Cardiac muscle cell (in vitro differentiated cells and primary cell): ENCODE results near the gene CPM. TPM values are rescaled to one million over a fixed set of nuclear protein-coding genes. Genes with fewer than 3 reads are reported as not detected.

Source experiments
- DNase-seq, 2 donors: peaks; one replicate each; pipeline versions ENCODE4 v3.0.0 to v3.0.0-alpha.2; 2010 to 2017; ENCODE audit warnings: low read depth in 1 of 2, low spot score in 1 of 2
- H3K27ac ChIP-seq: fragments of 200-600 bp; sonication (generic); 2 replicates; pipeline ENCODE4 v1.5.1; 2016
- H3K27me3 ChIP-seq: fragments of 200-600 bp; sonication (generic); 2 replicates; pipeline ENCODE4 v1.6.0; 2016; ENCODE audit warnings: control low read depth
- H3K36me3 ChIP-seq: fragments of 200-600 bp; sonication (generic); 2 replicates; pipeline ENCODE4 v1.5.1; 2016; ENCODE audit warnings: control low read depth
- H3K4me1 ChIP-seq: fragments of 200-600 bp; sonication (generic); 2 replicates; pipeline ENCODE4 v1.8.1; 2017; ENCODE audit warnings: low read depth, mild to moderate bottlenecking, mixed run types
- H3K4me3 ChIP-seq: fragments of 200-600 bp; sonication (generic); 2 replicates; pipeline ENCODE4 v1.5.1; 2016; ENCODE audit warnings: mild to moderate bottlenecking
- H3K9me3 ChIP-seq: fragments of 200-600 bp; sonication (generic); 2 replicates; pipeline ENCODE4 v1.5.1; 2017; ENCODE audit warnings: low read depth, mild to moderate bottlenecking, control low read depth
- CTCF ChIP-seq: IDR thresholded peaks from 2 replicates; pipeline ENCODE4 v1.5.1; 2012; ENCODE audit warnings: low read depth, mild to moderate bottlenecking, low read length
- polyA plus RNA-seq: library from polyadenylated mRNA; unstranded; fragments of >200 nt; fragmentation: Nextera tagmentation; extraction: Ambion mirVana; gene quantifications from 2 replicates; pipeline ENCODE4 v1.2.1, GENCODE V29; 2016
- total RNA-seq: library from RNA; depleted of rRNA; stranded (reverse); fragments of >200 nt; gene quantifications from 2 replicates; pipeline ENCODE4 v1.2.3, GENCODE V29; 2016

The CPM gene
- total and polyA plus RNA-seq, 2 experiments from 2014 or later = 1.5 to 2.0 TPM

- Histone ChIP-seq H3K4me3 (no peak overlapping the region), H3K9me3 (no peaks in the 10 kb centered on the region), H3K27ac (no peak overlapping the region), H3K4me1 (peaks cover 10% of the 10 kb centered on the region), H3K36me3 (no peaks in the 10 kb centered on the region), H3K27me3 (no peaks in the 10 kb centered on the region)
- TF ChIP-seq CTCF = no peak
- no peak for DNase-seq
Measured at GRCh38 chr12:68885381-68885780, 47.6 kb downstream of the CPM start.

GRCh38 chr12:68884251-68884650, 48.7 kb downstream of the CPM start:
- Histone ChIP-seq H3K4me1 (peaks cover 10% of the 10 kb centered on the region), H3K4me3 (no peak overlapping the region), H3K27ac (no peak overlapping the region), H3K27me3 (no peaks in the 10 kb centered on the region), H3K36me3 (no peaks in the 10 kb centered on the region), H3K9me3 (no peaks in the 10 kb centered on the region)
- no peak for DNase-seq
- no peak for TF ChIP-seq CTCF

GRCh38 chr12:68883151-68883550, 49.8 kb downstream of the CPM start:
- DNase-seq = no peak
- H3K4me1 ChIP-seq = peaks cover 2% of the 10 kb centered on the region
- no peak overlapping the region for H3K27ac ChIP-seq

GRCh38 chr12:68882251-68882964, 50.6 kb downstream of the CPM start:
- no peaks in the 10 kb centered on the region for H3K27me3 ChIP-seq
- H3K27ac ChIP-seq = no peak overlapping the region

More at GRCh38 chr12:68883151-68883550, 49.8 kb downstream of the CPM start:
- H3K36me3 ChIP-seq = no peaks in the 10 kb centered on the region
- TF ChIP-seq CTCF = no peak
- no peaks in the 10 kb centered on the region for H3K9me3 ChIP-seq
- no peak overlapping the region for H3K4me3 ChIP-seq
- no peaks in the 10 kb centered on the region for H3K27me3 ChIP-seq

GRCh38 chr12:68880660-68881325, 52.2 kb downstream of the CPM start:
- DNase-seq = no peak
- Histone ChIP-seq H3K9me3 (no peaks in the 10 kb centered on the region), H3K27me3 (no peaks in the 10 kb centered on the region), H3K4me3 (no peak overlapping the region), H3K36me3 (no peaks in the 10 kb centered on the region), H3K4me1 (no peaks in the 10 kb centered on the region), H3K27ac (no peak overlapping the region)
- no peak for TF ChIP-seq CTCF

More at GRCh38 chr12:68882251-68882964, 50.6 kb downstream of the CPM start:
- no peak for TF ChIP-seq CTCF
- DNase-seq = no peak
- Histone ChIP-seq H3K4me3 (no peak overlapping the region), H3K36me3 (no peaks in the 10 kb centered on the region), H3K9me3 (no peaks in the 10 kb centered on the region), H3K4me1 (no peaks in the 10 kb centered on the region)
